Suprapubic skin (tissue), 3 donors: ENCODE data around the gene LMNTD2.

Source experiments
- CTCF ChIP-seq, 2 donors: fragments of 200-600 bp in 1 of 2; fragments of 450-650 bp in 1 of 2; sonication (generic) in 1 of 2; IDR thresholded peaks; one replicate each; pipeline ENCODE4 v1.5.1; 2016 to 2019; ENCODE audit warnings: antibody characterized with exemption in 2 of 2, mild to moderate bottlenecking in 1 of 2, moderate library complexity in 1 of 2
- POLR2AphosphoS5 ChIP-seq, 3 donors: sonication (generic); formaldehyde crosslinking; IDR thresholded peaks; one replicate each; pipeline ENCODE4 v1.6.1; 2017; ENCODE audit warnings: antibody characterized with exemption in 3 of 3

GRCh38 chr11:561148-562003 lies 838 bp upstream of the LMNTD2 start:
- no peak for TF ChIP-seq POLR2AphosphoS5 (IDR thresholded peaks at IDR 0.05)
- TF ChIP-seq CTCF (IDR thresholded peaks at IDR 0.05), result no peak
